HepG2 (cell line): Measurements from ENCODE around the gene EFNA2.

ENCODE experiments used
- REL ChIP-seq: sonication (generic); formaldehyde crosslinking; conservative IDR thresholded peaks from 2 replicates; pipeline ENCODE4 v1.8.0; 2022; ENCODE audit warnings: mild to moderate bottlenecking, missing genetic modification reagents, moderate library complexity
- SMAD9 ChIP-seq: sonication (generic); formaldehyde crosslinking; IDR thresholded peaks from 2 replicates; pipeline ENCODE4 v1.5.1; 2020; ENCODE audit warnings: mild to moderate bottlenecking, missing genetic modification reagents
- SNAI1 ChIP-seq: sonication (generic); formaldehyde crosslinking; IDR thresholded peaks from 2 replicates; pipeline ENCODE4 v1.5.0; 2020; ENCODE audit warnings: mild to moderate bottlenecking, missing genetic modification reagents, borderline replicate concordance
- SNRNP70 ChIP-seq: fragments of 200-400 bp; formaldehyde crosslinking; IDR thresholded peaks from 2 replicates; pipeline ENCODE4 v1.6.1; 2017; ENCODE audit warnings: mild to moderate bottlenecking, low read depth, low read length, moderate library complexity
- SOX5 ChIP-seq: IDR thresholded peaks from 2 replicates; pipeline ENCODE4 v1.6.1; 2016; ENCODE audit warnings: borderline replicate concordance
- TF ChIP-seq, protein P1 (sequence below): sonication (generic); formaldehyde crosslinking; IDR thresholded peaks from 2 replicates; pipeline ENCODE4 v1.4.0; 2020; ENCODE audit warnings: missing genetic modification reagents, mild to moderate bottlenecking, borderline replicate concordance

DNA sequence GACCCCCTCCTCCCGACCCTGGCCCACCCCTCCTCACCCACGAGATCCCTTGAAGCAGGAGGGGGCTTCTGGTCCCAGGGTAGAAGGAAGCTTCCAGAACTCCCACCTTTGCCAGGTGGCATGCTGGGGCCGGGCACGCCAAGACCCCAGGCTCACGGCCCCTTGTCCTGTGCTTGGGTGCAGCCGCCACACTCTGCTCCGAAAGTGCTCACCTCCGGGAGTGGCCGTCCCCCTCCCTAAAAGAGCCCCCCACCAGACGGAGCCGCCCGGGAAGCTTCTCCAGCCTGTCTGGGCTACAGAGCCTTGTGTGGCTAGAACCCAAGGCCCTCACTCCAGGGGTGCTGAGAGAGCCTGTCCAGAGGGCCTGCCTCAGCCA lies 1.8 kb upstream of the EFNA2 start:
- TF ChIP-seq SNAI1 (no peak), REL (no peak), SNRNP70 (no peak), SMAD9 (CRISPR knock-in tag) (no peak), SOX5 (CRISPR knock-in tag) (no peak)
- TF ChIP-seq, protein P1, sequence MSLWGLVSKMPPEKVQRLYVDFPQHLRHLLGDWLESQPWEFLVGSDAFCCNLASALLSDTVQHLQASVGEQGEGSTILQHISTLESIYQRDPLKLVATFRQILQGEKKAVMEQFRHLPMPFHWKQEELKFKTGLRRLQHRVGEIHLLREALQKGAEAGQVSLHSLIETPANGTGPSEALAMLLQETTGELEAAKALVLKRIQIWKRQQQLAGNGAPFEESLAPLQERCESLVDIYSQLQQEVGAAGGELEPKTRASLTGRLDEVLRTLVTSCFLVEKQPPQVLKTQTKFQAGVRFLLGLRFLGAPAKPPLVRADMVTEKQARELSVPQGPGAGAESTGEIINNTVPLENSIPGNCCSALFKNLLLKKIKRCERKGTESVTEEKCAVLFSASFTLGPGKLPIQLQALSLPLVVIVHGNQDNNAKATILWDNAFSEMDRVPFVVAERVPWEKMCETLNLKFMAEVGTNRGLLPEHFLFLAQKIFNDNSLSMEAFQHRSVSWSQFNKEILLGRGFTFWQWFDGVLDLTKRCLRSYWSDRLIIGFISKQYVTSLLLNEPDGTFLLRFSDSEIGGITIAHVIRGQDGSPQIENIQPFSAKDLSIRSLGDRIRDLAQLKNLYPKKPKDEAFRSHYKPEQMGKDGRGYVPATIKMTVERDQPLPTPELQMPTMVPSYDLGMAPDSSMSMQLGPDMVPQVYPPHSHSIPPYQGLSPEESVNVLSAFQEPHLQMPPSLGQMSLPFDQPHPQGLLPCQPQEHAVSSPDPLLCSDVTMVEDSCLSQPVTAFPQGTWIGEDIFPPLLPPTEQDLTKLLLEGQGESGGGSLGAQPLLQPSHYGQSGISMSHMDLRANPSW = no peak
